ENCODE data around the gene KRT78. TPM values are rescaled to one million over a fixed set of nuclear protein-coding genes. Genes with fewer than 3 reads are reported as not detected.
"Not testable (repeated sequence)": the region's sequence is repeated elsewhere in the genome, so short reads cannot be mapped to it uniquely, and the experiment has no call there.

The KRT78 gene
- total and polyA plus RNA-seq, 2 donors: not detected

GRCh38 chr12:52860102-52860823 is 11.5 kb upstream of the KRT78 start:
- DNase-seq (ENCODE audit: extremely low spot score): no peak
- Histone ChIP-seq H3K27ac (ENCODE audit: low read depth) (no peak overlapping the region), H3K4me3 (ENCODE audit: low read depth, low read length) (no peak overlapping the region), H3K36me3 (ENCODE audit: insufficient read depth) (no peaks in the 10 kb centered on the region), H3K4me1 (ENCODE audit: insufficient read depth) (no peaks in the 10 kb centered on the region)
- 69% methylated on average over 6 of the region's 6 CpGs for WGBS

DNA sequence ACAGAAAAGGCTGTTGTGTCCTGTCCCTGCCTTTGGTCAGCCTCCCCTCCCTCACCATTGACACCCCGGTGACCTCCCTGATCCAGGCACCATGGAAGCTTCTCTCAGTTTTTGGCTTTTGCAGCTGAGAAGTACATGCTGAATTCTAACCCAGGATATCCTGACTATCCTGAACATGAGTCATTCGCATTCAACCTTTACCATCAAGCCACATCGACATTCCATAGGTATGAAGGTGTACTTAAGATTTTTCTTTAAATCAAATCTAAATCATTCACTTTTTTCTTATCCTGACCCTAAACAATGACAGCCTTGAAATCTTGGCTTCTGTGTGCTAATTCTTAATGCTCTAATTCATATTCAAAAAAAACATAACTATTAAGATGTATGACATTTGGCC is 8.7 kb upstream of the KRT78 start:
- no peaks in the 10 kb centered on the region for H3K36me3 ChIP-seq (ENCODE audit: insufficient read depth)
- 93% methylated on average over 3 of the region's 3 CpGs for WGBS

GRCh38 chr12:52856787-52857186 is 8.0 kb upstream of the KRT78 start:
- no peak for DNase-seq (ENCODE audit: extremely low spot score)
- H3K4me3 ChIP-seq (ENCODE audit: low read depth, low read length): no peak overlapping the region
- WGBS: 87% methylated on average over 3 of the region's 3 CpGs
- H3K36me3 ChIP-seq (ENCODE audit: insufficient read depth): no peaks in the 10 kb centered on the region
- no peak overlapping the region for H3K27ac ChIP-seq (ENCODE audit: low read depth)
- no peaks in the 10 kb centered on the region for H3K4me1 ChIP-seq (ENCODE audit: insufficient read depth)

More for the DNA sequence above, 8.7 kb upstream of the KRT78 start:
- no peak for DNase-seq (ENCODE audit: extremely low spot score)
- no peak overlapping the region for H3K4me3 ChIP-seq (ENCODE audit: low read depth, low read length)
- no peak overlapping the region for H3K27ac ChIP-seq (ENCODE audit: low read depth)
- no peaks in the 10 kb centered on the region for H3K4me1 ChIP-seq (ENCODE audit: insufficient read depth)

DNA sequence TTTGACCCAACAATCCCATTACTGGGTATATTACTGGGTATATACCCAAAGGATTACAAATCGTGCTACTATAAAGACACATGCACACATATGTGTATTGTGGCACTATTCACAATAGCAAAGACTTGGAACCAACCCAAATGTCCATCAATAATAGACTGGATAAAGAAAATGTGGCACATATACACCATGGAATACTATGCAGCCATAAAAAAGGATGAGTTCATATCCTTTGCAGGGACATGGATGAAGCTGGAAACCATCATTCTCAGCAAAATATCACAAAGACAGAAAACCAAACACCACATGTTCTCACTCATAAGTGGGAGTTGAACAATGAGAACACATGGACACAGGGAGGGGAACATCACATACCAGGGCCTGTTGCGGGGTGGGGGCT is 7.3 kb upstream of the KRT78 start:
- DNase-seq (ENCODE audit: extremely low spot score); H3K4me1 ChIP-seq (ENCODE audit: insufficient read depth); H3K27ac ChIP-seq (ENCODE audit: low read depth); H3K36me3 ChIP-seq (ENCODE audit: insufficient read depth); H3K4me3 ChIP-seq (ENCODE audit: low read depth, low read length): not testable (repeated sequence)
- WGBS: 96% methylated on average over 2 of the region's 2 CpGs

GRCh38 chr12:52851787-52852186 is 3.0 kb upstream of the KRT78 start:
- Histone ChIP-seq H3K4me1 (ENCODE audit: insufficient read depth) (no peaks in the 10 kb centered on the region), H3K27ac (ENCODE audit: low read depth) (no peak overlapping the region), H3K36me3 (ENCODE audit: insufficient read depth) (no peaks in the 10 kb centered on the region), H3K4me3 (ENCODE audit: low read depth, low read length) (no peak overlapping the region)
- DNase-seq (ENCODE audit: extremely low spot score): no peak

- no peak overlapping the region for H3K4me3 ChIP-seq (ENCODE audit: low read depth, low read length)
- H3K27ac ChIP-seq (ENCODE audit: low read depth): no peak overlapping the region
- no peaks in the 10 kb centered on the region for H3K36me3 ChIP-seq (ENCODE audit: insufficient read depth)
- DNase-seq (ENCODE audit: extremely low spot score): no peak
- H3K4me1 ChIP-seq (ENCODE audit: insufficient read depth): no peaks in the 10 kb centered on the region
- 92% methylated on average over 5 of the region's 5 CpGs for WGBS
Observed at GRCh38 chr12:52850681-52851080, 1.9 kb upstream of the KRT78 start.

GRCh38 chr12:52849511-52849910 is 717 bp upstream of the KRT78 start:
- WGBS: 93% methylated on average over 6 of the region's 6 CpGs
- no peak overlapping the region for H3K27ac ChIP-seq (ENCODE audit: low read depth)
- DNase-seq (ENCODE audit: extremely low spot score): no peak
- H3K4me3 ChIP-seq (ENCODE audit: low read depth, low read length): no peak overlapping the region
- H3K4me1 ChIP-seq (ENCODE audit: insufficient read depth): no peaks in the 10 kb centered on the region
- no peaks in the 10 kb centered on the region for H3K36me3 ChIP-seq (ENCODE audit: insufficient read depth)

- Histone ChIP-seq H3K36me3 (ENCODE audit: insufficient read depth) (no peaks in the 10 kb centered on the region), H3K4me1 (ENCODE audit: insufficient read depth) (no peaks in the 10 kb centered on the region), H3K4me3 (ENCODE audit: low read depth, low read length) (no peak overlapping the region), H3K27ac (ENCODE audit: low read depth) (no peak overlapping the region)
- WGBS: 76% methylated on average over 12 of the region's 12 CpGs
- no peak for DNase-seq (ENCODE audit: extremely low spot score)
Observed at GRCh38 chr12:52847335-52848102, 1.3 kb downstream of the KRT78 start.

- H3K4me3 ChIP-seq (ENCODE audit: low read depth, low read length): no peak overlapping the region
- H3K27ac ChIP-seq (ENCODE audit: low read depth): no peak overlapping the region
- WGBS: 82% methylated on average over 8 of the region's 8 CpGs
- H3K4me1 ChIP-seq (ENCODE audit: insufficient read depth): no peaks in the 10 kb centered on the region
- DNase-seq (ENCODE audit: extremely low spot score): no peak
- H3K36me3 ChIP-seq (ENCODE audit: insufficient read depth): no peaks in the 10 kb centered on the region
Observed at GRCh38 chr12:52846356-52846970, 2.3 kb downstream of the KRT78 start.

- H3K4me3 ChIP-seq (ENCODE audit: low read depth, low read length): no peak overlapping the region
- H3K36me3 ChIP-seq (ENCODE audit: insufficient read depth): no peaks in the 10 kb centered on the region
- 89% methylated on average over 1 of the region's 1 CpG for WGBS
- no peaks in the 10 kb centered on the region for H3K4me1 ChIP-seq (ENCODE audit: insufficient read depth)
- no peak for DNase-seq (ENCODE audit: extremely low spot score)
- no peak overlapping the region for H3K27ac ChIP-seq (ENCODE audit: low read depth)
Observed at GRCh38 chr12:52845946-52846345, 2.8 kb downstream of the KRT78 start.

DNA sequence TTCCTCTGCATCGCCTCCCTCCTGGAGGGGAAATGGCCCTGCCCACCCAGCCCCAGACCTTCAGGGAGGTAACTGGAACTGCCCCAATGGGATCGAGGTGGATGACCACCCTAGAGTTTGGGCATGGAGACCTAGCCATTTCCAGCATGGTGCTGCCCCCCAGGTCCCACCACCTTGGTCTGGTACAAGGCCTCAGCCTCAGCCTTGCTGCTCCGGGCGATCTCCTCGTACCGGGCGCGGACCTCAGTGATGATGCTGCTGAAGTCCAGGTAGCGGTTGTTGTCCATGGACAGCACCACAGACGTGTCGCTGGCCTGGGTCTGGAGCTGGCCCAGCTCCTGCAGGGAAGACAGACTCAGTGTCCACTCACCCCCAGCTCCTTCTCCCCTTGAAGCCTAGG is 4.4 kb downstream of the KRT78 start:
- Histone ChIP-seq H3K4me1 (ENCODE audit: insufficient read depth) (no peaks in the 10 kb centered on the region), H3K27ac (ENCODE audit: low read depth) (no peak overlapping the region), H3K4me3 (ENCODE audit: low read depth, low read length) (no peak overlapping the region), H3K36me3 (ENCODE audit: insufficient read depth) (no peaks in the 10 kb centered on the region)
- WGBS: 95% methylated on average over 11 of the region's 11 CpGs
- DNase-seq (ENCODE audit: extremely low spot score): no peak

DNA sequence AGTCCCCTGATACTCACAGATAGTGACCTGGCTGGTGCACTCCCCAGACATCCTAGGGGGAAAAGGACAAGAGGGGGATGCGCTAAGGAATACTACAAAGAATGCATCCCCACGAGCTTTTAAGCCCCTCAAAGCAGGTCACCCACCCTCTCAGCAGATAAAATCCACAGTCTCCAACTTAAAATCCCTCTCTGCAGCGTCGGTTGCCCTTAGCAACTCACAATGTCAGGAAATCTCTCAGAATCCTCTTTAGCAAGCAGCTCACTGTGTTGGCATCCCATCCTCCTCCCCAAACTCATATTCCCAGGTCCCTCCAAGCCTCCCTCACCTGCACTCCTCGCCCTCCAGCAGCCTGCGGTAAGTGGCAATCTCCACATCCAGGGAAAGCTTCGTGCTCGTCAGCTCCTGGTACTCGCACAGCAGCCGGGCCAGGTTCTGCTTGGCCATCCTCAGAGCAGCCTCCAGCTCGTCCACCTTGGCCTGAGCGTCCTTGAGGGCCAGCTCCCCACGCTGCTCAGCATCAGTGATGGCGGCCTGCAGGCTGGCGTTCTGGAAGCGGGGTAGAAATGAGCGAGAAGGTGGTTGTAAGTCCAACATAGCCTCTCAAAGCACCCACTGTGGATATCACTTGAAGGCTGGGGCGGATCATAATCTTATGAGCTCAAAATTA is 9.2 kb downstream of the KRT78 start:
- DNase-seq (ENCODE audit: extremely low spot score): no peak
- H3K4me3 ChIP-seq (ENCODE audit: low read depth, low read length): no peak overlapping the region

DNA sequence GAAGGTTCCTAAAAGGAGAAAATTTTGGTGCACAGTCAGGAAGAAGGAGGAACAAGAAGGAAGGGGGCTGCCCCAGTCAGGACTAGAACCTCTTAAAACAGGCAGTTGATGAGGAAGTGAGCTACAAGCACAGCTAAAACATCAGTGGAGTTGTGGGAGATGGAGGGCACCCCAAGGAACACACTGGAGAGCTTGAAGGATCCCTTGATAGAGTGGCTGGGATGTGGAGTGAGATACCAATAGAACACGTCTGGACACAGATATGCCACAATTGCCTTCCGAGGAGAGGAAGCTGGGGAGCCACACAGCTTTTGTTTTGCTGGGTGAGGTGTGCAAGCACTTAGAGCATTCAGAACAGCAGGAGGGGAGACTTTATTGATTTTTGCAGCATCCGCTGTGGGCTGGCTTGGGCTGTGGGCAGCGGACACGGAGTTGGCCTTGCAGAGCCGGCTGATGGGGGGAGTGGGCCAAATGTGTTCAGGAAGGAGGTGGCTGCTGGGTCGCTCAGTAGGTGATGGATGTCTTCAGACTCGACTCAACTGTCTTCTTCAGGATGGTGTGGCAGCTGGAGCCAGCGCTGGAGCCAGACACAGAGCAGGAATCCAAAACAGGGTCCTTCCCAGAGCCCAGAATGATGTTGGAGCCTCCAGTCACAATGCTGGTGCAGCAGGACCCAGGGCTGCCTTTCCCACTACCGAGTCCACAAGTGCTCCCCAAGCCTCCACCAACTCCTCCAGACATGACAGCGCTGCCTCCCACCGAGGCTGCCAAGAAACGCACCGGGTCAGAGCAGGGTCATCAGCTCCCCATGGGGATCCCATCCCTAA is 10.0 kb downstream of the KRT78 start:
- DNase-seq (ENCODE audit: extremely low spot score): no peak
- Histone ChIP-seq H3K27ac (ENCODE audit: low read depth) (no peak overlapping the region), H3K36me3 (ENCODE audit: insufficient read depth) (no peaks in the 10 kb centered on the region), H3K4me1 (ENCODE audit: insufficient read depth) (no peaks in the 10 kb centered on the region), H3K4me3 (ENCODE audit: low read depth, low read length) (no peak overlapping the region)
- WGBS: 65% methylated on average over 14 of the region's 14 CpGs

More for the DNA sequence above, 9.2 kb downstream of the KRT78 start:
- H3K27ac ChIP-seq (ENCODE audit: low read depth): no peak overlapping the region
- H3K36me3 ChIP-seq (ENCODE audit: insufficient read depth): no peaks in the 10 kb centered on the region
- 81% methylated on average over 18 of the region's 18 CpGs for WGBS
- H3K4me1 ChIP-seq (ENCODE audit: insufficient read depth): no peaks in the 10 kb centered on the region
